ENCODE data around the gene TMEM272. TPM values are rescaled to one million over a fixed set of nuclear protein-coding genes. Genes with fewer than 3 reads are reported as not detected.

TMEM272 gene
- total and polyA plus RNA-seq, 2 of the 4 experiments (the other 2 are of a cell fraction), result not detected

DNA sequence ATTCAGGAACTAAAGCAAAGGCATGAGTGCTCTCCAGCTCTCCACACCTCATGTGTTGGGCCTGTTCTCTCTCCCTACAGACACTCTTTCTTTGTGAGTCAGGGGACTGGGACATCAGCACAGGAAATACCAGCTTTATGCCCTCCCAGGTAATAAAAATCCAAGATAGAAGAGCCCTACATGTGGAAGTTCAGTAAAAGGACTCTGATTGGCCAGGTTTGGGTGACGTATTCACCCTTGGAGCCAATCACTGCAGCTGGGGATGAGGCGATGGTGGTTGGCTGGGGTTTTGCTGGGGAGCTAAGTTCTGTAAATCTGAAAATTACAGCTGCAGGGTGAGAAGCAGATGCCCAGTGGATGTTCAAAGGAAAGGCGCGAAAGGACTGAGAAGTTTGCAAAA lies 49.3 kb upstream of the TMEM272 start:
- no peak for ATAC-seq (ENCODE audit: low read depth)
- POLR2A ChIA-PET (ENCODE audit: unreplicated experiment), result no interaction called here

More for the DNA sequence above, 49.3 kb upstream of the TMEM272 start:
- H3K27me3 ChIP-seq (ENCODE audit: control insufficient read depth, insufficient read depth, low read length), result peaks cover 28% of the 10 kb centered on the region
- no peak overlapping the region for H2BK120ac ChIP-seq (ENCODE audit: low read depth, low read length)
- no peak overlapping the region for H3K56ac ChIP-seq (ENCODE audit: extremely low read depth, insufficient read depth, low read length)
- H3K14ac ChIP-seq (replicated peaks; ENCODE audit: low read depth, low read length), result no peak overlapping the region
- no peak overlapping the region for H3K18ac ChIP-seq (ENCODE audit: low read depth, low read length)
- no peak overlapping the region for H3K27ac ChIP-seq (ENCODE audit: insufficient read depth, low read length)
- H2BK20ac ChIP-seq (ENCODE audit: low read depth, low read length), result no peak overlapping the region
- no peak overlapping the region for H2AK5ac ChIP-seq (ENCODE audit: low read depth, low read length)
- dilution Hi-C loops (cut with HindIII; ENCODE audit: low sequenced_read_pairs, unreplicated experiment), result no loop called here
- no peaks in the 10 kb centered on the region for H3K9me1 ChIP-seq (ENCODE audit: insufficient read depth, low read length)
- H3K4me3 ChIP-seq (ENCODE audit: insufficient read depth, low read depth, low read length), result no peak overlapping the region
- no peak for DNase-seq
- no peak overlapping the region for H3K9ac ChIP-seq (ENCODE audit: low read depth, low read length)
- no peaks in the 10 kb centered on the region for H3K4me1 ChIP-seq (ENCODE audit: control insufficient read depth, insufficient read depth, low read length)
- BruUV-seq (replicated peaks), result no TSS peak
- WGBS, 2 experiments (ENCODE audit: extremely low coverage in 2 of 2, insufficient read length in 1 of 2), result 80% methylated on average over 1 of the region's 4 CpGs; no CpG with 5 or more reads in 1 of the 2 experiments
- no peaks in the 10 kb centered on the region for H3K9me3 ChIP-seq (ENCODE audit: control insufficient read depth, insufficient read depth, low read length)
- H4K91ac ChIP-seq (ENCODE audit: insufficient read depth, low read depth, low read length), result no peak overlapping the region
- no peak overlapping the region for H4K8ac ChIP-seq (ENCODE audit: low read depth in 2 of 2, low read length in 2 of 2)
- no peak overlapping the region for H2BK5ac ChIP-seq (ENCODE audit: low read depth, low read length, poor library complexity, severe bottlenecking)
- H2BK15ac ChIP-seq (ENCODE audit: low read depth, low read length), result no peak overlapping the region
- intact Hi-C loops (cut with micrococcal nuclease), result no loop called here
- H2AFZ ChIP-seq (replicated peaks; ENCODE audit: low read length, poor library complexity), result no peak overlapping the region
- no peaks in the 10 kb centered on the region for H4K20me1 ChIP-seq (ENCODE audit: insufficient read depth, low read length)
- H3K79me1 ChIP-seq (ENCODE audit: low read depth in 1 of 2, low read length in 2 of 2), result no peaks in the 10 kb centered on the region
- no peak overlapping the region for H3K4me2 ChIP-seq (ENCODE audit: low read depth, low read length)
- H3K4ac ChIP-seq (ENCODE audit: low read depth, low read length), result no peak overlapping the region
- no peaks in the 10 kb centered on the region for H3K36me3 ChIP-seq (ENCODE audit: control insufficient read depth, insufficient read depth, low read length)
- in situ Hi-C loops (cut with MboI; ENCODE audit: low sequenced_read_pairs), result loop anchor here (10.0 kb wide), 1 partner anchor 301 kb away; no protein-coding TSS in a partner anchor
- H4K5ac ChIP-seq (ENCODE audit: low read depth, low read length), result no peak overlapping the region
- TF ChIP-seq MAZ (IDR thresholded peaks at IDR 0.05; ENCODE audit: borderline replicate concordance, low read depth, low read length) (no peak), RCOR1 (IDR thresholded peaks at IDR 0.05; ENCODE audit: insufficient replicate concordance, low read length) (no peak), POLR2A (IDR thresholded peaks at IDR 0.05; ENCODE audit: low read depth, low read length) (no peak), SMC3 (IDR thresholded peaks at IDR 0.05; ENCODE audit: low read depth, low read length) (no peak), BHLHE40 (IDR thresholded peaks at IDR 0.05; ENCODE audit: low read depth, low read length) (no peak), NFE2L2 (IDR thresholded peaks at IDR 0.05; ENCODE audit: low read depth, low read length) (no peak), CEBPB (IDR thresholded peaks at IDR 0.05; ENCODE audit: low read depth, low read length) (no peak), MAFK (IDR thresholded peaks at IDR 0.05; ENCODE audit: low read depth, low read length) (no peak), RFX5 (IDR thresholded peaks at IDR 0.05; ENCODE audit: low read depth, low read length) (no peak), RAD21 (IDR thresholded peaks at IDR 0.05; ENCODE audit: low read length) (no peak), FOS (IDR thresholded peaks at IDR 0.05; ENCODE audit: low read depth, low read length) (no peak), CHD1 (IDR thresholded peaks at IDR 0.05; ENCODE audit: low read depth, low read length) (no peak), MXI1 (IDR thresholded peaks at IDR 0.05; ENCODE audit: borderline replicate concordance, low read depth, low read length) (no peak)
- TF ChIP-seq, protein P1, sequence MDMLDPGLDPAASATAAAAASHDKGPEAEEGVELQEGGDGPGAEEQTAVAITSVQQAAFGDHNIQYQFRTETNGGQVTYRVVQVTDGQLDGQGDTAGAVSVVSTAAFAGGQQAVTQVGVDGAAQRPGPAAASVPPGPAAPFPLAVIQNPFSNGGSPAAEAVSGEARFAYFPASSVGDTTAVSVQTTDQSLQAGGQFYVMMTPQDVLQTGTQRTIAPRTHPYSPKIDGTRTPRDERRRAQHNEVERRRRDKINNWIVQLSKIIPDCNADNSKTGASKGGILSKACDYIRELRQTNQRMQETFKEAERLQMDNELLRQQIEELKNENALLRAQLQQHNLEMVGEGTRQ (IDR thresholded peaks at IDR 0.05; ENCODE audit: low read depth, low read length), result no peak
- TF ChIP-seq, protein P2, sequence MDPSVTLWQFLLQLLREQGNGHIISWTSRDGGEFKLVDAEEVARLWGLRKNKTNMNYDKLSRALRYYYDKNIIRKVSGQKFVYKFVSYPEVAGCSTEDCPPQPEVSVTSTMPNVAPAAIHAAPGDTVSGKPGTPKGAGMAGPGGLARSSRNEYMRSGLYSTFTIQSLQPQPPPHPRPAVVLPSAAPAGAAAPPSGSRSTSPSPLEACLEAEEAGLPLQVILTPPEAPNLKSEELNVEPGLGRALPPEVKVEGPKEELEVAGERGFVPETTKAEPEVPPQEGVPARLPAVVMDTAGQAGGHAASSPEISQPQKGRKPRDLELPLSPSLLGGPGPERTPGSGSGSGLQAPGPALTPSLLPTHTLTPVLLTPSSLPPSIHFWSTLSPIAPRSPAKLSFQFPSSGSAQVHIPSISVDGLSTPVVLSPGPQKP (IDR thresholded peaks at IDR 0.05; ENCODE audit: borderline replicate concordance, low read depth, low read length), result no peak
- TF ChIP-seq, protein P3, sequence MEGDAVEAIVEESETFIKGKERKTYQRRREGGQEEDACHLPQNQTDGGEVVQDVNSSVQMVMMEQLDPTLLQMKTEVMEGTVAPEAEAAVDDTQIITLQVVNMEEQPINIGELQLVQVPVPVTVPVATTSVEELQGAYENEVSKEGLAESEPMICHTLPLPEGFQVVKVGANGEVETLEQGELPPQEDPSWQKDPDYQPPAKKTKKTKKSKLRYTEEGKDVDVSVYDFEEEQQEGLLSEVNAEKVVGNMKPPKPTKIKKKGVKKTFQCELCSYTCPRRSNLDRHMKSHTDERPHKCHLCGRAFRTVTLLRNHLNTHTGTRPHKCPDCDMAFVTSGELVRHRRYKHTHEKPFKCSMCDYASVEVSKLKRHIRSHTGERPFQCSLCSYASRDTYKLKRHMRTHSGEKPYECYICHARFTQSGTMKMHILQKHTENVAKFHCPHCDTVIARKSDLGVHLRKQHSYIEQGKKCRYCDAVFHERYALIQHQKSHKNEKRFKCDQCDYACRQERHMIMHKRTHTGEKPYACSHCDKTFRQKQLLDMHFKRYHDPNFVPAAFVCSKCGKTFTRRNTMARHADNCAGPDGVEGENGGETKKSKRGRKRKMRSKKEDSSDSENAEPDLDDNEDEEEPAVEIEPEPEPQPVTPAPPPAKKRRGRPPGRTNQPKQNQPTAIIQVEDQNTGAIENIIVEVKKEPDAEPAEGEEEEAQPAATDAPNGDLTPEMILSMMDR (conservative IDR thresholded peaks at IDR 0.05; ENCODE audit: low read depth, low read length), result no peak
- H2AK9ac ChIP-seq (replicated peaks; ENCODE audit: low read depth, low read length, poor library complexity), result no peak overlapping the region
- CTCF ChIA-PET, result interaction anchor here (1.8 kb wide), 1 partner anchor 234 kb away, joined by 9 read pairs; the partner anchor contains the start of gene NEK5
- H3K23ac ChIP-seq (ENCODE audit: low read depth, low read length), result no peak overlapping the region
